Keratinocyte (primary cell): ENCODE results near the gene CCDC88A. TPM values are rescaled to one million over a fixed set of nuclear protein-coding genes. Genes with fewer than 3 reads are reported as not detected.

Source experiments
- DNase-seq: peaks from one replicate; pipeline ENCODE4 v3.0.0-alpha.2; 2011; ENCODE audit warnings: low read depth, missing footprints, low spot score
- FAIRE-seq: peaks from 2 replicates; lab custom pipeline; 2011; peaks lifted over from hg19 to GRCh38; lab: Jason Lieb, UNC
- H2AFZ ChIP-seq: 2 replicates; pipeline ENCODE4 v1.6.0; 2012; ENCODE audit warnings: low read length, control low read depth, inconsistent platforms; ENCODE audit not compliant: control insufficient read depth
- H3K27ac ChIP-seq: 2 replicates; pipeline ENCODE4 v1.5.1; 2011; ENCODE audit warnings: low read length; ENCODE audit not compliant: control insufficient read depth, insufficient read depth
- H3K27me3 ChIP-seq: 3 replicates; pipeline ENCODE4 v1.6.0; 2011; ENCODE audit warnings: low read length; ENCODE audit not compliant: control insufficient read depth, insufficient read depth; ENCODE audit errors: extremely low read depth
- H3K36me3 ChIP-seq, 2 experiments: 2 replicates in 1 of 2; 3 replicates in 1 of 2; pipeline ENCODE4 v1.5.1; 2011; ENCODE audit warnings: low read length in 2 of 2, mild to moderate bottlenecking in 1 of 2; ENCODE audit not compliant: control insufficient read depth in 2 of 2, insufficient read depth in 2 of 2; ENCODE audit errors: extremely low read depth in 1 of 2
- H3K4me1 ChIP-seq: 3 replicates; pipeline ENCODE4 v1.5.1; 2011; ENCODE audit warnings: low read length; ENCODE audit not compliant: control insufficient read depth, insufficient read depth; ENCODE audit errors: extremely low read depth
- H3K4me2 ChIP-seq: 3 replicates; pipeline ENCODE4 v1.6.0; 2011; ENCODE audit warnings: low read depth, low read length; ENCODE audit not compliant: control insufficient read depth, insufficient read depth; ENCODE audit errors: extremely low read depth
- H3K4me3 ChIP-seq, 3 experiments: fragments of 200-600 bp in 1 of 3; sonication (generic) in 1 of 3; 2 replicates in 2 of 3; 3 replicates in 1 of 3; pipeline ENCODE4 v1.5.1; 2011 to 2016; ENCODE audit warnings: low read length in 3 of 3, mild to moderate bottlenecking in 3 of 3, control low read depth in 2 of 3, inconsistent platforms in 1 of 3, low read depth in 1 of 3, mixed read lengths in 1 of 3, mixed run types in 1 of 3, moderate library complexity in 1 of 3; ENCODE audit not compliant: control insufficient read depth in 2 of 3, insufficient read depth in 2 of 3; ENCODE audit errors: extremely low read depth in 1 of 3
- H3K79me2 ChIP-seq: 2 replicates; pipeline ENCODE4 v1.6.0; 2012; ENCODE audit warnings: low read length; ENCODE audit not compliant: control insufficient read depth, insufficient read depth
- H3K9ac ChIP-seq: 3 replicates; pipeline ENCODE4 v1.6.0; 2011; ENCODE audit warnings: low read length; ENCODE audit not compliant: control insufficient read depth, insufficient read depth; ENCODE audit errors: extremely low read depth
- H3K9me1 ChIP-seq: 3 replicates; pipeline ENCODE4 v1.6.0; 2011; ENCODE audit warnings: low read length; ENCODE audit not compliant: control insufficient read depth, insufficient read depth; ENCODE audit errors: extremely low read depth
- H3K9me3 ChIP-seq: 2 replicates; pipeline ENCODE4 v1.5.1; 2012; ENCODE audit warnings: low read depth, low read length; ENCODE audit not compliant: control insufficient read depth
- H4K20me1 ChIP-seq: 3 replicates; pipeline ENCODE4 v1.6.0; 2011; ENCODE audit warnings: low read length; ENCODE audit not compliant: control insufficient read depth, insufficient read depth; ENCODE audit errors: extremely low read depth
- CTCF ChIP-seq, 3 experiments: IDR thresholded peaks in 1 of 3; conservative IDR thresholded peaks in 1 of 3; optimal IDR thresholded peaks in 1 of 3; 2 replicates in 2 of 3; 3 replicates in 1 of 3; pipeline versions ENCODE3 to v1.5.1; 2011; ENCODE audit warnings: low read length in 3 of 3, mild to moderate bottlenecking in 3 of 3, moderate library complexity in 2 of 3, control low read depth in 1 of 3, inconsistent platforms in 1 of 3; ENCODE audit not compliant: insufficient read depth in 2 of 3; ENCODE audit errors: extremely low read depth in 1 of 3
- EZH2 ChIP-seq: IDR thresholded peaks from one replicate; pipeline ENCODE4 v1.6.1; 2012; ENCODE audit warnings: inconsistent platforms, mild to moderate bottlenecking, low read length, moderate library complexity
- dilution Hi-C: fragments of 300-500 bp; cut with MboI; formaldehyde crosslinking; loops from one replicate; pipeline ENCODE4 v1.7.0; 2020; ENCODE audit warnings: low sequenced_read_pairs; ENCODE audit not compliant: extremely low pct_ligation_motif_present
- polyA plus RNA-seq, 5 experiments: library from polyadenylated mRNA; depleted of rRNA in 3 of 5; stranded (reverse) in 3 of 5; stranded (forward) in 1 of 5; unstranded in 1 of 5; fragments of >200 nt; gene quantifications; 1 replicate in 1 of 5; 2 replicates in 3 of 5; 3 replicates in 1 of 5; pipeline versions ENCODE4 v1.2.1 to v1.2.3, GENCODE V29; 2011 to 2012; ENCODE audit warnings: missing spikeins in 2 of 5, low read depth in 1 of 5, low replicate concordance in 1 of 5

The CCDC88A gene
- polyA plus RNA-seq, 1 donor (not counting 4 experiments of a cell fraction or from before 2014, with no cell fraction given) = 21.3 TPM

- Histone ChIP-seq H3K9me1 (no peaks in the 10 kb centered on the region), H3K9me3 (no peaks in the 10 kb centered on the region), H3K4me3 (no peak overlapping the region), H3K27ac (no peak overlapping the region), H3K79me2 (no peaks in the 10 kb centered on the region), H2AFZ (no peak overlapping the region), H3K4me2 (no peak overlapping the region), H3K4me1 (no peaks in the 10 kb centered on the region), H4K20me1 (no peaks in the 10 kb centered on the region), H3K27me3 (no peaks in the 10 kb centered on the region), H3K36me3 (peaks cover 9 to 17% of the 10 kb centered on the region in 2 experiments), H3K9ac (no peak overlapping the region)
- no peak for DNase-seq
- no peak for TF ChIP-seq CTCF (optimal IDR thresholded peaks at IDR 0.05 in 1 of 3, IDR thresholded peaks at IDR 0.05 in 1 of 3, conservative IDR thresholded peaks at IDR 0.05 in 1 of 3; ENCODE audit: extremely low read depth in 1 of 3, insufficient read depth in 2 of 3, low read length in 3 of 3)
- no peak for TF ChIP-seq EZH2
- dilution Hi-C loops = no loop called here
- no peak for FAIRE-seq
Observed at GRCh38 chr2:55247025-55247424, 172.6 kb downstream of the CCDC88A start.

- H3K9me3 ChIP-seq = no peaks in the 10 kb centered on the region
- H3K4me1 ChIP-seq = no peaks in the 10 kb centered on the region
- TF ChIP-seq CTCF (optimal IDR thresholded peaks at IDR 0.05 in 1 of 3, IDR thresholded peaks at IDR 0.05 in 1 of 3, conservative IDR thresholded peaks at IDR 0.05 in 1 of 3; ENCODE audit: extremely low read depth in 1 of 3, insufficient read depth in 2 of 3, low read length in 3 of 3) = no peak
- TF ChIP-seq EZH2 = no peak
- H3K36me3 ChIP-seq = peaks cover 13 to 15% of the 10 kb centered on the region in 2 experiments
- no peak overlapping the region for H2AFZ ChIP-seq
- FAIRE-seq (no peak), DNase-seq (no peak)
- H3K27me3 ChIP-seq = no peaks in the 10 kb centered on the region
- H3K79me2 ChIP-seq = no peaks in the 10 kb centered on the region
- no peak overlapping the region for H3K27ac ChIP-seq
- no peak overlapping the region for H3K4me2 ChIP-seq
- H3K9me1 ChIP-seq = no peaks in the 10 kb centered on the region
- H3K4me3 ChIP-seq = no peak overlapping the region
- no peak overlapping the region for H3K9ac ChIP-seq
- H4K20me1 ChIP-seq = no peaks in the 10 kb centered on the region
- dilution Hi-C loops = no loop called here
Observed at GRCh38 chr2:55245411-55245810, 174.2 kb downstream of the CCDC88A start.
